K562 (cell line): ENCODE measurements around the gene NACC1. TPM values are rescaled to one million over a fixed set of nuclear protein-coding genes. Genes with fewer than 3 reads are reported as not detected.

Experiments used
- ARHGAP35 ChIP-seq: fragments of 450-650 bp; IDR thresholded peaks from 2 replicates; pipeline ENCODE4 v1.6.1; 2018; ENCODE audit not compliant: partially characterized antibody
- BCL6 ChIP-seq: fragments of 250-450 bp; sonication (Bioruptor Pico); IDR thresholded peaks from 2 replicates; pipeline ENCODE4 v1.4.0; 2020
- KDM2B ChIP-seq: fragments of 250-450 bp; sonication (Bioruptor Pico); IDR thresholded peaks from 2 replicates; pipeline ENCODE4 v1.8.0; 2021; ENCODE audit warnings: mild to moderate bottlenecking, moderate library complexity
- MCM3 ChIP-seq: fragments of 450-650 bp; IDR thresholded peaks from 2 replicates; pipeline ENCODE4 v1.6.1; 2016
- MLX ChIP-seq, 2 experiments: fragments of 450-650 bp in 1 of 2; sonication (generic) in 1 of 2; formaldehyde crosslinking; conservative IDR thresholded peaks; 2 replicates each; pipeline versions ENCODE4 v1.4.0 to v1.8.1; 2020 to 2022; ENCODE audit warnings: mild to moderate bottlenecking in 1 of 2, missing genetic modification reagents in 1 of 2
- NCOA4 ChIP-seq: fragments of 450-650 bp; IDR thresholded peaks from 2 replicates; pipeline ENCODE4 v1.6.1; 2018; ENCODE audit warnings: mild to moderate bottlenecking; ENCODE audit not compliant: partially characterized antibody
- NFIC ChIP-seq: fragments of 450-650 bp; IDR thresholded peaks from 2 replicates; pipeline ENCODE4 v1.6.1; 2017; ENCODE audit warnings: mild to moderate bottlenecking, inconsistent platforms
- POLR2H ChIP-seq: IDR thresholded peaks from 2 replicates; pipeline ENCODE4 v1.6.1; 2016; ENCODE audit warnings: missing genetic modification characterization, low read depth, mild to moderate bottlenecking, control low read depth, missing compliant biosample characterization, moderate library complexity
- SMC3 ChIP-seq: conservative IDR thresholded peaks from 2 replicates; pipeline ENCODE4 v1.6.1; 2011; ENCODE audit warnings: low read depth, low read length, improper control_type of control experiment; ENCODE audit not compliant: insufficient read depth
- SRSF1 ChIP-seq: fragments of 200-400 bp; formaldehyde crosslinking; IDR thresholded peaks from 2 replicates; pipeline ENCODE4 v1.6.1; 2017; ENCODE audit warnings: mild to moderate bottlenecking, low read depth, low read length, moderate library complexity
- TAF7 ChIP-seq: fragments of 450-650 bp; IDR thresholded peaks from 2 replicates; pipeline ENCODE4 v1.6.1; 2016; ENCODE audit warnings: missing genetic modification characterization, missing compliant biosample characterization
- TEAD1 ChIP-seq, 2 experiments: fragments of 450-650 bp in 1 of 2; sonication (generic) in 1 of 2; formaldehyde crosslinking; IDR thresholded peaks; 2 replicates each; pipeline versions ENCODE4 v1.4.0 to v1.8.0; 2020 to 2022; ENCODE audit warnings: mild to moderate bottlenecking in 2 of 2, missing genetic modification reagents in 1 of 2
- ZFPM2 ChIP-seq: fragments of 250-450 bp; sonication (Bioruptor Pico); IDR thresholded peaks from 2 replicates; pipeline ENCODE4 v1.5.1; 2022; ENCODE audit warnings: mild to moderate bottlenecking
- ZNF174 ChIP-seq: fragments of 250-450 bp; sonication (Bioruptor Pico); IDR thresholded peaks from 2 replicates; pipeline ENCODE4 v1.4.0; 2020; ENCODE audit warnings: mild to moderate bottlenecking
- polyA plus RNA-seq, 8 experiments: library from polyadenylated mRNA; depleted of rRNA in 4 of 8; stranded (reverse) in 5 of 8; unstranded in 3 of 8; fragments of >200 nt; fragmentation: Nextera tagmentation in 2 of 8; fragmentation: Illumina TruSeq in 1 of 8; extraction: Ambion mirVana in 2 of 8; extraction: Trizol in 1 of 8; gene quantifications; 2 replicates each; pipeline versions ENCODE4 v1.2.1 to v1.2.3, GENCODE V29; 2011 to 2014; ENCODE audit warnings: inconsistent platforms in 1 of 8, missing spikeins in 1 of 8
- total RNA-seq, 7 experiments: library from RNA; depleted of rRNA in 6 of 7; stranded (reverse); fragments of >200 nt in 6 of 7; fragmentation: Illumina TruSeq in 2 of 7; extraction: Trizol in 2 of 7; gene quantifications; 2 replicates each; pipeline versions ENCODE4 v1.2.1 to v1.2.3, GENCODE V29; 2011 to 2021; ENCODE audit warnings: low replicate concordance in 1 of 7
- TF ChIP-seq, protein P1 (sequence below), 2 experiments: fragments of 450-650 bp; IDR thresholded peaks; 2 replicates each; pipeline ENCODE4 v1.6.1; 2018; ENCODE audit warnings: mild to moderate bottlenecking in 2 of 2, low read depth in 1 of 2; ENCODE audit not compliant: partially characterized antibody in 2 of 2
- TF ChIP-seq, protein P2 (sequence below): IDR thresholded peaks from 2 replicates; pipeline ENCODE4 v1.6.1; 2016; ENCODE audit warnings: missing genetic modification characterization, missing compliant biosample characterization
- TF ChIP-seq, protein P3 (sequence below), 2 experiments: IDR thresholded peaks in 1 of 2; conservative IDR thresholded peaks in 1 of 2; 2 replicates each; pipeline ENCODE4 v1.6.1; 2016; ENCODE audit warnings: low read depth in 2 of 2, mild to moderate bottlenecking in 1 of 2, missing compliant biosample characterization in 1 of 2, missing genetic modification characterization in 1 of 2, moderate library complexity in 1 of 2

Gene NACC1
- total and polyA plus RNA-seq, 9 of the 15 experiments (the other 6 are each of a cell fraction or from before 2014, with no cell fraction given) = 0.04 to 96.6 (median 25.8) TPM

DNA sequence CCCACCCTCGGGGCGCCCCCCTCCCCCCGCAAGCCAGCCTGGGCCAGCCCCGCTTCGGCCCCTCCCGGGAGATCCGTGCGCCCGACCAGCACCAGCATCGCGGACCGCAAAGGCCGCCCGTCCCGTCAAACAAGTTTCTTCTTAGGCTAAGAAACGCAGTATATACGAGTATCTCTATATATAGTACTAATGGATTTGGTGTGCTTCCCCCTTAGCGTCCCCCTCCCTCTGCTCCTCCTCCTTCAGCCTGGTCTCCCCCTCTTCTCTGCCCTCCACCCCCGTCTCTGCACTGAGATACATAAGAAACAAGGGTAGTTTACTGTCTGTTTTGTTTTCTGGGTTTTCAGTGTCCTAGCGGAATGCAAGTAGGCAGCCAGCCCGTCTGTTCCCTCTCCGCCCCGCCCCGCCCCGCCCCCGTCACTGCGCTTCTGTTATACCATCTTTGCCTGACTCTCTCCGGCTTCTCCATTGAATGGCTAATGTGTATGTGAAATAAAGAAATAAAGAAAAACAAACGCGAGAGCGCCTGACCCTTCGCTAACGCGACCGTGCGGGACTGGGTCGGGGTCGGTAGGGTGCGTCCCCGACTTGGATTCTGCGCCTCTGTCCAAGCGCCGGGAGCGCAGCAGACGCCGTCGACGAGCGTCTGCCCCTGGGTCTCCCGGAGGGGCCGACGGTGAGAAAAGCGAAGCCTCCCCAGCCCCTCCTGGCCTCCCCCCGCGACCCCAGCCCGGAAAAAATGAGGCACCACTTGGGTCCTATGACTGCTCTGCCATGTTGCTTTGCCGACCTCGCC is 19.6 kb upstream of the NACC1 start (continued):
- TF ChIP-seq, protein P1, sequence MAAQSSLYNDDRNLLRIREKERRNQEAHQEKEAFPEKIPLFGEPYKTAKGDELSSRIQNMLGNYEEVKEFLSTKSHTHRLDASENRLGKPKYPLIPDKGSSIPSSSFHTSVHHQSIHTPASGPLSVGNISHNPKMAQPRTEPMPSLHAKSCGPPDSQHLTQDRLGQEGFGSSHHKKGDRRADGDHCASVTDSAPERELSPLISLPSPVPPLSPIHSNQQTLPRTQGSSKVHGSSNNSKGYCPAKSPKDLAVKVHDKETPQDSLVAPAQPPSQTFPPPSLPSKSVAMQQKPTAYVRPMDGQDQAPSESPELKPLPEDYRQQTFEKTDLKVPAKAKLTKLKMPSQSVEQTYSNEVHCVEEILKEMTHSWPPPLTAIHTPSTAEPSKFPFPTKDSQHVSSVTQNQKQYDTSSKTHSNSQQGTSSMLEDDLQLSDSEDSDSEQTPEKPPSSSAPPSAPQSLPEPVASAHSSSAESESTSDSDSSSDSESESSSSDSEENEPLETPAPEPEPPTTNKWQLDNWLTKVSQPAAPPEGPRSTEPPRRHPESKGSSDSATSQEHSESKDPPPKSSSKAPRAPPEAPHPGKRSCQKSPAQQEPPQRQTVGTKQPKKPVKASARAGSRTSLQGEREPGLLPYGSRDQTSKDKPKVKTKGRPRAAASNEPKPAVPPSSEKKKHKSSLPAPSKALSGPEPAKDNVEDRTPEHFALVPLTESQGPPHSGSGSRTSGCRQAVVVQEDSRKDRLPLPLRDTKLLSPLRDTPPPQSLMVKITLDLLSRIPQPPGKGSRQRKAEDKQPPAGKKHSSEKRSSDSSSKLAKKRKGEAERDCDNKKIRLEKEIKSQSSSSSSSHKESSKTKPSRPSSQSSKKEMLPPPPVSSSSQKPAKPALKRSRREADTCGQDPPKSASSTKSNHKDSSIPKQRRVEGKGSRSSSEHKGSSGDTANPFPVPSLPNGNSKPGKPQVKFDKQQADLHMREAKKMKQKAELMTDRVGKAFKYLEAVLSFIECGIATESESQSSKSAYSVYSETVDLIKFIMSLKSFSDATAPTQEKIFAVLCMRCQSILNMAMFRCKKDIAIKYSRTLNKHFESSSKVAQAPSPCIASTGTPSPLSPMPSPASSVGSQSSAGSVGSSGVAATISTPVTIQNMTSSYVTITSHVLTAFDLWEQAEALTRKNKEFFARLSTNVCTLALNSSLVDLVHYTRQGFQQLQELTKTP (IDR thresholded peaks at IDR 0.05; ENCODE audit: low read depth in 1 of 2, partially characterized antibody in 2 of 2) = no peak
- no peak for TF ChIP-seq MLX (CRISPR knock-in tag; conservative IDR thresholded peaks at IDR 0.05)
- peak; percentile 52; the same call in 1 of the 2 replicates for TF ChIP-seq POLR2H (tag)
- TF ChIP-seq TAF7 (tag) = peak; percentile 29; the same call in 1 of the 2 replicates
- TF ChIP-seq, protein P2, sequence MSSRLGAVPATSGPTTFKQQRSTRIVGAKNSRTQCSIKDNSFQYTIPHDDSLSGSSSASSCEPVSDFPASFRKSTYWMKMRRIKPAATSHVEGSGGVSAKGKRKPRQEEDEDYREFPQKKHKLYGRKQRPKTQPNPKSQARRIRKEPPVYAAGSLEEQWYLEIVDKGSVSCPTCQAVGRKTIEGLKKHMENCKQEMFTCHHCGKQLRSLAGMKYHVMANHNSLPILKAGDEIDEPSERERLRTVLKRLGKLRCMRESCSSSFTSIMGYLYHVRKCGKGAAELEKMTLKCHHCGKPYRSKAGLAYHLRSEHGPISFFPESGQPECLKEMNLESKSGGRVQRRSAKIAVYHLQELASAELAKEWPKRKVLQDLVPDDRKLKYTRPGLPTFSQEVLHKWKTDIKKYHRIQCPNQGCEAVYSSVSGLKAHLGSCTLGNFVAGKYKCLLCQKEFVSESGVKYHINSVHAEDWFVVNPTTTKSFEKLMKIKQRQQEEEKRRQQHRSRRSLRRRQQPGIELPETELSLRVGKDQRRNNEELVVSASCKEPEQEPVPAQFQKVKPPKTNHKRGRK (tag) = no peak
- peak; percentile 75 for TF ChIP-seq NFIC
- TF ChIP-seq BCL6 (CRISPR knock-in tag) = no peak
- TF ChIP-seq, protein P3, sequence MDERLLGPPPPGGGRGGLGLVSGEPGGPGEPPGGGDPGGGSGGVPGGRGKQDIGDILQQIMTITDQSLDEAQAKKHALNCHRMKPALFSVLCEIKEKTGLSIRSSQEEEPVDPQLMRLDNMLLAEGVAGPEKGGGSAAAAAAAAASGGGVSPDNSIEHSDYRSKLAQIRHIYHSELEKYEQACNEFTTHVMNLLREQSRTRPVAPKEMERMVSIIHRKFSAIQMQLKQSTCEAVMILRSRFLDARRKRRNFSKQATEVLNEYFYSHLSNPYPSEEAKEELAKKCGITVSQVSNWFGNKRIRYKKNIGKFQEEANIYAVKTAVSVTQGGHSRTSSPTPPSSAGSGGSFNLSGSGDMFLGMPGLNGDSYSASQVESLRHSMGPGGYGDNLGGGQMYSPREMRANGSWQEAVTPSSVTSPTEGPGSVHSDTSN (CRISPR knock-in tag; IDR thresholded peaks at IDR 0.05; ENCODE audit: low read depth) = no peak
- TF ChIP-seq, protein P3 (tag; conservative IDR thresholded peaks at IDR 0.05; ENCODE audit: low read depth) = no peak
- TF ChIP-seq SMC3 = no peak
- no peak for TF ChIP-seq KDM2B (CRISPR knock-in tag)
- TF ChIP-seq ZFPM2 (CRISPR knock-in tag) = peak; percentile 79; the same call in 1 of the 2 replicates
- TF ChIP-seq NCOA4 = no peak
- no peak for TF ChIP-seq ZNF174 (CRISPR knock-in tag)
- TF ChIP-seq MCM3 = no peak
- no peak for TF ChIP-seq ARHGAP35
- TF ChIP-seq SRSF1 = no peak
- TF ChIP-seq TEAD1 (CRISPR knock-in tag; IDR thresholded peaks at IDR 0.05) = peak in 1 of 2 experiments; percentile 60; a peak in 3 of 4 replicates
